Kidney (tissue), 14 donors: ENCODE data around the gene MLLT3. TPM values are rescaled to one million over a fixed set of nuclear protein-coding genes. Genes with fewer than 3 reads are reported as not detected.

Experiments
- DNase-seq, 5 donors: peaks; one replicate each; pipeline ENCODE4 v3.0.0-alpha.2; 2013 to 2020
- FAIRE-seq: peaks from 2 replicates; lab custom pipeline; 2012; peaks lifted over from hg19 to GRCh38; lab: Jason Lieb, UNC
- H3K27ac ChIP-seq, 2 donors: one replicate each; pipeline ENCODE4 v1.7.0; 2013; ENCODE audit warnings: low read depth in 2 of 2, low read length in 2 of 2, inconsistent platforms in 1 of 2
- H3K27me3 ChIP-seq: one replicate; pipeline ENCODE4 v1.7.1; 2013; ENCODE audit warnings: low read length, inconsistent platforms; ENCODE audit not compliant: control insufficient read depth, insufficient read depth
- H3K36me3 ChIP-seq, 3 donors: one replicate each; pipeline versions ENCODE4 v1.7.0 to v1.7.1; 2013; ENCODE audit warnings: low read length in 3 of 3, control low read depth in 1 of 3, inconsistent platforms in 1 of 3; ENCODE audit not compliant: insufficient read depth in 3 of 3, control insufficient read depth in 2 of 3
- H3K4me1 ChIP-seq, 3 donors: one replicate each; pipeline versions ENCODE4 v1.7.0 to v1.7.1; 2013; ENCODE audit warnings: low read length in 3 of 3, inconsistent platforms in 1 of 3, low read depth in 1 of 3; ENCODE audit not compliant: control insufficient read depth in 2 of 3, insufficient read depth in 2 of 3
- H3K4me3 ChIP-seq, 3 donors: one replicate each; pipeline versions ENCODE4 v1.7.0 to v1.8.1; 2013; ENCODE audit warnings: low read length in 3 of 3, control low read depth in 1 of 3, inconsistent platforms in 1 of 3
- H3K9ac ChIP-seq, 3 donors: one replicate each; pipeline versions ENCODE4 v1.7.0 to v1.7.1; 2013; ENCODE audit warnings: low read length in 3 of 3, control low read depth in 1 of 3, inconsistent platforms in 1 of 3
- H3K9me3 ChIP-seq, 3 donors: one replicate each; pipeline versions ENCODE4 v1.7.0 to v1.7.1; 2013; ENCODE audit warnings: low read length in 3 of 3, control low read depth in 1 of 3, inconsistent platforms in 1 of 3; ENCODE audit not compliant: control insufficient read depth in 2 of 3, insufficient read depth in 1 of 3
- intact Hi-C: fragments of 100-400 bp; cut with DNase I; formaldehyde crosslinking; loops from one replicate; pipeline ENCODE4 v1.11.1; 2022
- polyA plus RNA-seq: library from polyadenylated mRNA; stranded (reverse); fragments of 350-450 nt; fragmentation: Illumina TruSeq; extraction: RNeasy Lipid Tissue Mini Kit (QIAGEN cat#74804); gene quantifications from one replicate; pipeline ENCODE4 v1.2.3, GENCODE V29; 2014; ENCODE audit warnings: low read depth, low replicate concordance; ENCODE audit not compliant: insufficient read depth
- total RNA-seq: library from RNA; stranded (reverse); fragmentation: NEBNext Ultra II Directional; extraction: Animal tissue kit (Norgen Biotek cat#: 25700); gene quantifications from one replicate; pipeline ENCODE4 v1.2.1, GENCODE V29; 2021
- TF ChIP-seq, protein P1 (sequence below): IDR thresholded peaks from 3 replicates; pipeline ENCODE4 v1.5.1; 2012; ENCODE audit warnings: mild to moderate bottlenecking, moderate library complexity, borderline replicate concordance; ENCODE audit not compliant: insufficient read depth; ENCODE audit errors: extremely low read depth
- donor health status: control.
- donor health status: control.
- donor health status: control.
- donor health status: control.
- donor health status: control.
- donor health status: DM: yes; HTN: yes; CAD: no.
- donor health status: Normal renal cell carcinoma (clear cell type).

MLLT3 gene
- total and polyA plus RNA-seq, 2 donors from 2014 or later: 15.8 to 19.7 TPM

DNA sequence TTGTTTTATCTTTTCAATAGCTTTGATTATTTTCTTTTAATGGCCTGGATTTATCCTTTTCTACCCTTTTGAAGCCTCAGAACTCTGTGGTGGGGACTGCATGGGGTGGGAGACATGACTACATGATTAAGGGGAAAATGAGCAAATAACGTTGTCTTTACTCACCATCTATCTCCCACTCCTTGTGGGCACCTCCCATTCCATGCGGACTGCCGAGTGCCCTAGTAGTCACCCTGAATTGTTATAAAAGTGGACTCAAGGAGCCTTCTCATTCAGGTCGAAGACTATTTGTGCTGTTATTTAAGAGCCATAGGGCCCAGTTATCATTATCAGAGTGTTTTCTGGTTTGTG is 281.8 kb downstream of the MLLT3 start:
- Histone ChIP-seq H3K9ac (no peak overlapping the region), H3K27ac (no peak overlapping the region), H3K36me3 (no peaks in the 10 kb centered on the region), H3K9me3 (no peaks in the 10 kb centered on the region), H3K4me3 (no peak overlapping the region), H3K4me1 (no peaks in the 10 kb centered on the region), H3K27me3 (no peaks in the 10 kb centered on the region)
- intact Hi-C loops: no loop called here
- no peak for FAIRE-seq
- TF ChIP-seq, protein P1, sequence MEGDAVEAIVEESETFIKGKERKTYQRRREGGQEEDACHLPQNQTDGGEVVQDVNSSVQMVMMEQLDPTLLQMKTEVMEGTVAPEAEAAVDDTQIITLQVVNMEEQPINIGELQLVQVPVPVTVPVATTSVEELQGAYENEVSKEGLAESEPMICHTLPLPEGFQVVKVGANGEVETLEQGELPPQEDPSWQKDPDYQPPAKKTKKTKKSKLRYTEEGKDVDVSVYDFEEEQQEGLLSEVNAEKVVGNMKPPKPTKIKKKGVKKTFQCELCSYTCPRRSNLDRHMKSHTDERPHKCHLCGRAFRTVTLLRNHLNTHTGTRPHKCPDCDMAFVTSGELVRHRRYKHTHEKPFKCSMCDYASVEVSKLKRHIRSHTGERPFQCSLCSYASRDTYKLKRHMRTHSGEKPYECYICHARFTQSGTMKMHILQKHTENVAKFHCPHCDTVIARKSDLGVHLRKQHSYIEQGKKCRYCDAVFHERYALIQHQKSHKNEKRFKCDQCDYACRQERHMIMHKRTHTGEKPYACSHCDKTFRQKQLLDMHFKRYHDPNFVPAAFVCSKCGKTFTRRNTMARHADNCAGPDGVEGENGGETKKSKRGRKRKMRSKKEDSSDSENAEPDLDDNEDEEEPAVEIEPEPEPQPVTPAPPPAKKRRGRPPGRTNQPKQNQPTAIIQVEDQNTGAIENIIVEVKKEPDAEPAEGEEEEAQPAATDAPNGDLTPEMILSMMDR: no peak
- no peak for DNase-seq

DNA sequence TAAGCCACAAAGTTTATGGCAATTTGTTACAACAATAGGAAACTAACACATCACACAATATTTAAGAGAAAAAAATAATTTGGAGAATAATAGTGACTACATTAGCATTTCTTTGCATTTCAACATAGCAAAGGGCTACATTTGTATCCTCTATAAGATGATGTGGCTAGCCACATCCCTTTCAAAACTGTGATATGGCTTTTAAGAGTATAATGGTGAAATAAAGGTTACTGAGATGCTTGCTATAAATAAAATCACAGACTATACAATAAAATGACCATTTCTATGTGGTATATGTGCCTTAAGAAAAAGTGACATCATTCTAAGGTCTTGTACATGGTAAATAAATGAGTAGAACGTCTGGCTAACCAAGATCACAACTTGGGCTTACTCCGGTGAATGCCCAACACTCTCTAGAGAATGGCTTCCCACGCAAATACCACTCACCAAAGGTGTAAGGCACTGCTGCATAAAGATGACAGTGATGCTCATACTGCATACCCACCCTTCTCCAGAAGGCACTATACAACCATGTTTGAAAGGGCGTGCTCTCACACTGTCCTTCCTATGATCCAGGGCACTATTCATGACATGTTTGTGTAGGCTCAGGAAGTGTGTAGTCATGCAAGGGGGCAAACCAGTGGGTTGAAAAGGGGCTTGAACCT is 286.5 kb downstream of the MLLT3 start:
- Histone ChIP-seq H3K9me3 (no peaks in the 10 kb centered on the region), H3K36me3 (no peaks in the 10 kb centered on the region), H3K9ac (no peak overlapping the region), H3K27ac (no peak overlapping the region), H3K4me1 (no peaks in the 10 kb centered on the region), H3K4me3 (no peak overlapping the region), H3K27me3 (no peaks in the 10 kb centered on the region)
- intact Hi-C loops: no loop called here
- DNase-seq: no peak
- TF ChIP-seq, protein P1: no peak
- FAIRE-seq: no peak

DNA sequence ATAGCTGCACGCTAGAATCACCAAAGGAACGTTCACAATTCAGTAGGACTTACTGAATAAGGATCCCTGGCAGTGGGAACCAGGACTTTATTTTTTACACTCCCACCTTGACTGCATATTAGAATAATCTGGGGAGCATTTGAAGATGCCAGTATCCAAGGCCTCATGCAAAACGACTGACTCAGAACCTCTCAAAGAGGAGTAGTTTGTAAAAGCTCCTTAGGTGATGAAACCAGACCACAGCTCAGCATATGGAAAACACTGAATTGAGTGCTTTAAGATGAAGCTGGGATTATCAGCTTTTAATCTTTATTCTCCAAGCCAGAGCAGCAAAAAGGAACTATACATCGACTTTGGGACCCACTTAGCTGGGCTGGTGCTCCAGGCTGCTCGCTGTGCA is 288.3 kb downstream of the MLLT3 start:
- FAIRE-seq (no peak), DNase-seq (no peak)
- intact Hi-C loops: no loop called here
- H3K9me3 ChIP-seq: no peaks in the 10 kb centered on the region
- no peak overlapping the region for H3K4me3 ChIP-seq
- H3K9ac ChIP-seq: no peak overlapping the region
- no peaks in the 10 kb centered on the region for H3K4me1 ChIP-seq
- no peaks in the 10 kb centered on the region for H3K36me3 ChIP-seq
- H3K27ac ChIP-seq: no peak overlapping the region
- H3K27me3 ChIP-seq: no peaks in the 10 kb centered on the region
- TF ChIP-seq, protein P1: no peak

DNA sequence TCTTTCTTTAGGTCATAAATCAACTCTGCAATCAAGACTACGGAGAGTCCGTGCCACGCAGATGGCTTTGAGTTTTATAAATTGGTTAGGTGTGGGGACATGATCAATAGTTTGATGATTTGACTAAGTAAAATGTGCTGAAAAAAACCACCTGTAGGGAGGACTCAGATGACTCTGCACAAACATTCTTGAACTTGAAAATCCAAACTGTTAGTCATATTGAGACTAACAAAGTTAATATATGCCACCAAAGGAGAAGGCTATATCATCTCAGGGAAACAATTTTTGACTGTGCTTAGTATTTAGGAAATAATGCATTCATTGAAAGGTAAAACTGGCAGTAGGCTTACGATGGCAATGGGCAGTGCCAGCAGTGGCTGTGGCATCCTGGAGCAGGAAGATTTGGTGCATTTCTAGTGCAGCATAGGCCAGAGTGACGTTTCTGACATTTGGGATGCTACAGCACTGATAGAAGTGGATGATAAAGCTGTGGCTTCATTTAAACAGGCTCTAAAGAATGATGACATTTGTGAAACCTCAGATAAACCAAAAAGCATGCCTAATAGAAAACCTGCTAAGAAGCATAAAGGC is 291.1 kb downstream of the MLLT3 start:
- no peaks in the 10 kb centered on the region for H3K9me3 ChIP-seq
- H3K36me3 ChIP-seq: no peaks in the 10 kb centered on the region
- no peaks in the 10 kb centered on the region for H3K27me3 ChIP-seq
- H3K9ac ChIP-seq: no peak overlapping the region
- no peak for DNase-seq
- H3K4me1 ChIP-seq: no peaks in the 10 kb centered on the region
- FAIRE-seq: no peak
- TF ChIP-seq, protein P1: no peak
- intact Hi-C loops: no loop called here
- H3K27ac ChIP-seq: no peak overlapping the region
- H3K4me3 ChIP-seq: no peak overlapping the region
